Loucy (cell line): Measurements from ENCODE around the gene FGD3.

Source experiments
- H2AFZ ChIP-seq: fragments of 200-600 bp; sonication (generic); 2 replicates; pipeline ENCODE4 v1.6.0; 2016; ENCODE audit warnings: antibody characterized with exemption, mild to moderate bottlenecking, low read length, moderate library complexity
- H3F3A ChIP-seq: fragments of 200-600 bp; 2 replicates; pipeline ENCODE4 v1.6.0; 2016; ENCODE audit warnings: antibody characterized with exemption, low read depth, mild to moderate bottlenecking
- H3K27me3 ChIP-seq: fragments of 200-600 bp; sonication (generic); 2 replicates; pipeline ENCODE4 v1.6.1; 2014; ENCODE audit warnings: low read length, mild to moderate bottlenecking; ENCODE audit not compliant: insufficient read depth, poor library complexity, severe bottlenecking
- H3K36me3 ChIP-seq: fragments of 200-600 bp; sonication (generic); 2 replicates; pipeline ENCODE4 v1.6.1; 2016; ENCODE audit warnings: low read length; ENCODE audit not compliant: insufficient read depth
- H3K4me1 ChIP-seq: fragments of 200-600 bp; sonication (generic); 2 replicates; pipeline ENCODE4 v1.5.1; 2014; ENCODE audit warnings: low read length, mild to moderate bottlenecking; ENCODE audit not compliant: insufficient read depth, poor library complexity, severe bottlenecking
- H3K4me2 ChIP-seq: fragments of 200-600 bp; sonication (generic); 2 replicates; pipeline ENCODE4 v1.6.0; 2014; ENCODE audit warnings: antibody characterized with exemption, low read length, low read depth, mild to moderate bottlenecking; ENCODE audit not compliant: poor library complexity, severe bottlenecking
- H3K4me3 ChIP-seq: fragments of 200-600 bp; sonication (generic); 2 replicates; pipeline ENCODE4 v1.5.1; 2014; ENCODE audit warnings: low read length, mild to moderate bottlenecking, mixed read lengths; ENCODE audit not compliant: poor library complexity, severe bottlenecking
- H3K79me2 ChIP-seq: fragments of 200-600 bp; sonication (generic); 2 replicates; pipeline ENCODE4 v1.6.1; 2014; ENCODE audit warnings: low read length; ENCODE audit not compliant: insufficient read depth
- H3K9ac ChIP-seq: fragments of 200-600 bp; sonication (generic); 2 replicates; pipeline ENCODE4 v1.6.0; 2014; ENCODE audit warnings: mild to moderate bottlenecking, low read depth, low read length, moderate library complexity; ENCODE audit not compliant: poor library complexity, severe bottlenecking
- H3K9me2 ChIP-seq: fragments of 200-600 bp; sonication (generic); replicated peaks from 2 replicates; pipeline ENCODE4 v1.6.1; 2016; ENCODE audit warnings: low read depth, low read length, mixed read lengths
- H3K9me3 ChIP-seq: fragments of 200-600 bp; sonication (generic); 2 replicates; pipeline ENCODE4 v1.6.1; 2014; ENCODE audit warnings: mild to moderate bottlenecking, antibody characterized with exemption, low read length, low read depth; ENCODE audit not compliant: insufficient read depth
- H4K20me1 ChIP-seq: fragments of 200-600 bp; sonication (generic); 2 replicates; pipeline ENCODE4 v1.6.0; 2014; ENCODE audit warnings: antibody characterized with exemption, low read length, mild to moderate bottlenecking; ENCODE audit not compliant: insufficient read depth, poor library complexity, severe bottlenecking
- CTCF ChIP-seq: fragments of 200-600 bp; sonication (generic); conservative IDR thresholded peaks from 2 replicates; pipeline ENCODE4 v1.5.1; 2014; ENCODE audit warnings: mild to moderate bottlenecking, antibody characterized with exemption, low read length
- EZH2phosphoT487 ChIP-seq: fragments of 200-600 bp; IDR thresholded peaks from 2 replicates; pipeline ENCODE4 v1.6.1; 2018; ENCODE audit warnings: antibody characterized with exemption, mild to moderate bottlenecking, moderate library complexity, borderline replicate concordance

FGD3 gene

GRCh38 chr9:93010056-93010455, 62.7 kb downstream of the FGD3 start:
- Histone ChIP-seq H4K20me1 (no peaks in the 10 kb centered on the region), H3F3A (no peaks in the 10 kb centered on the region), H3K36me3 (peaks cover 70% of the 10 kb centered on the region), H3K9me3 (no peaks in the 10 kb centered on the region), H3K27me3 (no peaks in the 10 kb centered on the region), H3K4me1 (no peaks in the 10 kb centered on the region), H3K4me2 (no peak overlapping the region), H3K9ac (no peak overlapping the region), H3K9me2 (no peaks in the 10 kb centered on the region), H2AFZ (no peak overlapping the region), H3K4me3 (no peak overlapping the region), H3K79me2 (no peaks in the 10 kb centered on the region)
- TF ChIP-seq EZH2phosphoT487 (no peak), CTCF (no peak)

GRCh38 chr9:93010704-93011103, 63.4 kb downstream of the FGD3 start:
- H2AFZ ChIP-seq, result no peak overlapping the region
- no peak overlapping the region for H3K9ac ChIP-seq
- no peaks in the 10 kb centered on the region for H3K4me1 ChIP-seq
- H3K36me3 ChIP-seq, result peaks cover 69% of the 10 kb centered on the region
- H3K79me2 ChIP-seq, result no peaks in the 10 kb centered on the region
- H3K4me3 ChIP-seq, result no peak overlapping the region
- H3F3A ChIP-seq, result no peaks in the 10 kb centered on the region
- H3K27me3 ChIP-seq, result no peaks in the 10 kb centered on the region
- no peaks in the 10 kb centered on the region for H3K9me2 ChIP-seq
- no peaks in the 10 kb centered on the region for H3K9me3 ChIP-seq
- no peak overlapping the region for H3K4me2 ChIP-seq
- TF ChIP-seq CTCF (no peak), EZH2phosphoT487 (no peak)
- H4K20me1 ChIP-seq, result no peaks in the 10 kb centered on the region

GRCh38 chr9:93011114-93011513, 63.8 kb downstream of the FGD3 start:
- Histone ChIP-seq H3K4me1 (no peaks in the 10 kb centered on the region), H3K79me2 (no peaks in the 10 kb centered on the region), H3K9me2 (no peaks in the 10 kb centered on the region), H3K4me3 (no peak overlapping the region), H3K4me2 (no peak overlapping the region), H2AFZ (no peak overlapping the region), H3K36me3 (peaks cover 67% of the 10 kb centered on the region), H3K9ac (no peak overlapping the region), H3K9me3 (no peaks in the 10 kb centered on the region), H3F3A (no peaks in the 10 kb centered on the region), H3K27me3 (no peaks in the 10 kb centered on the region), H4K20me1 (no peaks in the 10 kb centered on the region)
- no peak for TF ChIP-seq CTCF
- TF ChIP-seq EZH2phosphoT487, result no peak
